IMR-90 (cell line): ENCODE results near the gene CUX1. TPM values are rescaled to one million over a fixed set of nuclear protein-coding genes. Genes with fewer than 3 reads are reported as not detected.

ENCODE experiments used
- ATAC-seq: fragments of 200-7000 bp; cut with Tn5 transposase; 2 replicates; pipeline ENCODE4 v1.9.1; 2020; ENCODE audit warnings: low read depth, mild to moderate bottlenecking, moderate library complexity
- BruUV-seq: library from RNA; stranded (reverse); fragments of 400-500 nt; replicated peaks from 2 replicates; lab custom pipeline; 2021; lab: Mats Ljungman, UMichigan
- CTCF ChIA-PET: fragments of 300-600 bp; formaldehyde crosslinking; extraction: SDS; loops from one replicate; lab custom pipeline; 2021; ENCODE audit warnings: antibody characterized with exemption; lab: Yijun Ruan, JAX
- POLR2A ChIA-PET: fragments of 300-600 bp; sonication (Branson Sonifier 250); formaldehyde crosslinking; loops from one replicate; lab custom pipeline; 2022; ENCODE audit warnings: antibody characterized with exemption; ENCODE audit not compliant: unreplicated experiment; lab: Charles Lee
- DNase-seq: peaks from one replicate; pipeline ENCODE4 v3.0.0; 2013
- H2AFZ ChIP-seq: replicated peaks from 2 replicates; pipeline ENCODE3; 2013; ENCODE audit warnings: low read length, mild to moderate bottlenecking; ENCODE audit not compliant: poor library complexity
- H2AK5ac ChIP-seq: 2 replicates; pipeline ENCODE4 v1.6.1; 2013; ENCODE audit warnings: low read depth, low read length, inconsistent platforms
- H2AK9ac ChIP-seq: replicated peaks from 2 replicates; pipeline ENCODE3; 2013; ENCODE audit warnings: mild to moderate bottlenecking, low read depth, low read length, moderate library complexity; ENCODE audit not compliant: poor library complexity
- H2BK120ac ChIP-seq: 2 replicates; pipeline ENCODE4 v1.6.1; 2013; ENCODE audit warnings: low read depth, low read length, inconsistent platforms
- H2BK15ac ChIP-seq: 3 replicates; pipeline ENCODE4 v1.6.1; 2013; ENCODE audit warnings: low read depth, low read length, inconsistent platforms
- H2BK20ac ChIP-seq: 2 replicates; pipeline ENCODE4 v1.6.1; 2013; ENCODE audit warnings: low read depth, mild to moderate bottlenecking, inconsistent platforms, low read length, moderate library complexity
- H2BK5ac ChIP-seq: 2 replicates; pipeline ENCODE4 v1.6.1; 2013; ENCODE audit warnings: mild to moderate bottlenecking, low read depth, low read length, inconsistent platforms; ENCODE audit not compliant: poor library complexity, severe bottlenecking
- H3K14ac ChIP-seq: replicated peaks from 2 replicates; pipeline ENCODE4 v1.6.1; 2013; ENCODE audit warnings: low read depth, low read length, inconsistent platforms
- H3K18ac ChIP-seq: 2 replicates; pipeline ENCODE4 v1.6.1; 2013; ENCODE audit warnings: low read depth, low read length, control low read depth
- H3K23ac ChIP-seq: 2 replicates; pipeline ENCODE4 v1.6.1; 2013; ENCODE audit warnings: low read depth, low read length, inconsistent platforms
- H3K27ac ChIP-seq: 2 replicates; pipeline ENCODE4 v1.5.1; 2013; ENCODE audit warnings: mild to moderate bottlenecking, control low read depth, low read length; ENCODE audit not compliant: insufficient read depth
- H3K27me3 ChIP-seq: 2 replicates; pipeline ENCODE4 v1.6.1; 2013; ENCODE audit warnings: low read length; ENCODE audit not compliant: control insufficient read depth, insufficient read depth
- H3K36me3 ChIP-seq: 2 replicates; pipeline ENCODE4 v1.6.1; 2013; ENCODE audit warnings: low read length, mixed read lengths; ENCODE audit not compliant: control insufficient read depth, insufficient read depth
- H3K4ac ChIP-seq: 2 replicates; pipeline ENCODE4 v1.6.1; 2013; ENCODE audit warnings: low read depth, low read length, inconsistent platforms
- H3K4me1 ChIP-seq: 2 replicates; pipeline ENCODE4 v1.6.1; 2013; ENCODE audit warnings: low read length, mixed read lengths; ENCODE audit not compliant: control insufficient read depth, insufficient read depth
- H3K4me2 ChIP-seq: 2 replicates; pipeline ENCODE4 v1.6.1; 2013; ENCODE audit warnings: low read depth, mild to moderate bottlenecking, control low read depth, low read length, moderate library complexity
- H3K4me3 ChIP-seq: 2 replicates; pipeline ENCODE4 v1.5.1; 2013; ENCODE audit warnings: low read depth, mild to moderate bottlenecking, control low read depth, low read length, moderate library complexity; ENCODE audit not compliant: insufficient read depth
- H3K56ac ChIP-seq: 2 replicates; pipeline ENCODE4 v1.6.1; 2013; ENCODE audit warnings: low read length, inconsistent platforms; ENCODE audit not compliant: insufficient read depth; ENCODE audit errors: extremely low read depth
- H3K79me1 ChIP-seq, 2 experiments: 2 replicates each; pipeline ENCODE4 v1.6.1; 2013; ENCODE audit warnings: low read length in 2 of 2, inconsistent platforms in 1 of 2, low read depth in 1 of 2
- H3K9ac ChIP-seq: 2 replicates; pipeline ENCODE4 v1.6.1; 2013; ENCODE audit warnings: low read depth, low read length, control low read depth
- H3K9me1 ChIP-seq: 2 replicates; pipeline ENCODE4 v1.6.1; 2013; ENCODE audit warnings: low read length, inconsistent platforms; ENCODE audit not compliant: insufficient read depth
- H3K9me3 ChIP-seq: 2 replicates; pipeline ENCODE4 v1.6.1; 2013; ENCODE audit warnings: low read length; ENCODE audit not compliant: control insufficient read depth, insufficient read depth
- H4K20me1 ChIP-seq: 2 replicates; pipeline ENCODE4 v1.6.1; 2013; ENCODE audit warnings: low read length, inconsistent platforms; ENCODE audit not compliant: insufficient read depth
- H4K5ac ChIP-seq: 2 replicates; pipeline ENCODE4 v1.6.1; 2013; ENCODE audit warnings: mild to moderate bottlenecking, low read depth, low read length, control low read depth
- H4K8ac ChIP-seq, 2 experiments: 2 replicates each; pipeline ENCODE4 v1.6.1; 2013; ENCODE audit warnings: low read depth in 2 of 2, low read length in 2 of 2, control low read depth in 1 of 2, inconsistent platforms in 1 of 2
- H4K91ac ChIP-seq: 2 replicates; pipeline ENCODE4 v1.6.1; 2013; ENCODE audit warnings: low read depth, low read length, inconsistent platforms; ENCODE audit not compliant: insufficient read depth
- MAFK ChIP-seq: IDR thresholded peaks from 2 replicates; pipeline ENCODE4 v1.6.1; 2012; ENCODE audit warnings: low read depth, low read length, improper control_type of control experiment
- MXI1 ChIP-seq: IDR thresholded peaks from 2 replicates; pipeline ENCODE4 v1.6.1; 2012; ENCODE audit warnings: low read depth, mild to moderate bottlenecking, low read length, moderate library complexity, borderline replicate concordance
- NFE2L2 ChIP-seq: fragments of 150-350 bp; IDR thresholded peaks from 2 replicates; pipeline ENCODE4 v1.6.1; 2016; ENCODE audit warnings: low read depth, mild to moderate bottlenecking, low read length
- RAD21 ChIP-seq: IDR thresholded peaks from 2 replicates; pipeline ENCODE4 v1.6.1; 2012; ENCODE audit warnings: low read length, improper control_type of control experiment
- RCOR1 ChIP-seq: IDR thresholded peaks from 2 replicates; pipeline ENCODE4 v1.6.1; 2012; ENCODE audit warnings: mild to moderate bottlenecking, low read length, improper control_type of control experiment; ENCODE audit not compliant: insufficient replicate concordance
- SMC3 ChIP-seq: fragments of 150-350 bp; IDR thresholded peaks from 2 replicates; pipeline ENCODE4 v1.6.1; 2016; ENCODE audit warnings: low read depth, mild to moderate bottlenecking, antibody characterized with exemption, low read length, moderate library complexity
- WGBS, 2 experiments: methylation state at CpG; one replicate each; pipeline versions ENCODE4 v1.1.5 to v1.1.7; 2013; ENCODE audit warnings: missing lambda C conversion rate in 2 of 2; ENCODE audit not compliant: insufficient read length in 1 of 2; ENCODE audit errors: extremely low coverage in 2 of 2; 5-methylcytosine and 5-hydroxymethylcytosine counted together
- dilution Hi-C: fragments of 300-500 bp; cut with HindIII; formaldehyde crosslinking; loops from one replicate; pipeline ENCODE4 v1.14.3; 2018; ENCODE audit warnings: low sequenced_read_pairs; ENCODE audit not compliant: unreplicated experiment
- in situ Hi-C: fragments of 300-500 bp; cut with MboI; formaldehyde crosslinking; loops from 3 replicates; pipeline ENCODE4 v1.14.3; 2019; ENCODE audit warnings: low sequenced_read_pairs, inconsistent platforms, mixed read lengths
- intact Hi-C: fragments of 100-400 bp; cut with micrococcal nuclease; formaldehyde crosslinking; loops from 2 replicates; pipeline ENCODE4 v1.10.0; 2022
- polyA plus RNA-seq, 3 experiments: library from polyadenylated mRNA; depleted of rRNA; stranded (reverse); fragments of >200 nt; gene quantifications; 2 replicates each; pipeline ENCODE4 v1.2.3, GENCODE V29; 2012; ENCODE audit warnings: low replicate concordance in 1 of 3
- total RNA-seq: library from RNA; depleted of rRNA; stranded (reverse); fragments of >200 nt; gene quantifications from 2 replicates; pipeline ENCODE4 v1.2.3, GENCODE V29; 2012

CUX1 gene
- total and polyA plus RNA-seq, 2 of the 4 experiments (the other 2 are of a cell fraction): 19.7 to 46.4 TPM

DNA sequence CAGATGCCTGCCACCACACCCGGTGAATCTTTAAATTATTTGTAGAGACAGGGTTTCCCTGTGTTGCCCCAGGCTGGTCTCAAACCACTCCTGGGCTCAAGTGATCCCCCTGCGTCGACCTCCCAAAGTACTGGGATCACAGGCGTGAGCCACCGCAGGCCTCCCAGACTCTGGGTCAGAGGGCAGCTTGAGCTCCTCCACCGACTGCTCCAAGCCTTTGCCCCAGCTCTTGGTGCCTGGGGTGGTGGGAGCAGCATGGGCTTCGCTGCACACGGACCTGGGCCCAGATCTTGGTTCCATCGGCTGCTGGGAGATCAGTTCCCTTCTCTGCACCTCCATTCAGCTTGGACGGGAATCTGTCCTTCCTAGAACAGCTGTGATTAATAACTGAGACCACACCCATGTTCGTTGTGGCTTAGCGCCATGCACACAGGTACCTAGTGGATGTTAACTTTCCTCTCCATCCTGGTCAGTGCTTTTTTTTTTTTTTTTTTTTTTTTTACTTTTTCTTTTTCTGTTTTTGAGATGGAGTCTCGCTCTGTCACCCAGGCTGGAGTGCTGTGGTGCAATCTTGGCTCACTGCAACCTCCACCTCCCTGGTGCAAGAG, 125.3 kb downstream of the CUX1 start:
- no peak overlapping the region for H3K4me3 ChIP-seq
- intact Hi-C loops: no loop called here
- no peak overlapping the region for H3K9ac ChIP-seq
- ATAC-seq (no peak), DNase-seq (no peak)
- peak overlapping the region; percentile 33 for H3K14ac ChIP-seq
- H4K5ac ChIP-seq: no peak overlapping the region
- BruUV-seq: no TSS peak
- peaks cover 30% of the 10 kb centered on the region for H3K9me1 ChIP-seq
- H2BK15ac ChIP-seq: peak overlapping the region; percentile 21; the same call in 1 of the 3 replicates
- no peak overlapping the region for H3K56ac ChIP-seq
- H4K8ac ChIP-seq: peak overlapping the region; percentile 10 to 45; a peak in 2 of 4 replicates
- no peak overlapping the region for H3K4me2 ChIP-seq
- dilution Hi-C loops: no loop called here
- 0 out of 2 replicates have a peak overlapping the region, but pooled peaks have one; percentile 42 for H3K23ac ChIP-seq
- peak overlapping the region; percentile 45 for H2AK9ac ChIP-seq
- peaks cover 36% of the 10 kb centered on the region for H4K20me1 ChIP-seq
- H2AFZ ChIP-seq: no peak overlapping the region
- no peak overlapping the region for H4K91ac ChIP-seq
- H2BK5ac ChIP-seq: no peak overlapping the region
- peaks cover 35 to 89% of the 10 kb centered on the region in 2 experiments for H3K79me1 ChIP-seq
- peaks cover 22% of the 10 kb centered on the region for H3K4me1 ChIP-seq
- H3K27ac ChIP-seq: no peak overlapping the region
- ChIA-PET POLR2A (no interaction called here), CTCF (no interaction called here)
- H2AK5ac ChIP-seq: peak overlapping the region; percentile 61; the same call in 1 of the 2 replicates
- no peaks in the 10 kb centered on the region for H3K27me3 ChIP-seq
- H3K18ac ChIP-seq: peak overlapping the region; percentile 30; the same call in 1 of the 2 replicates
- no peaks in the 10 kb centered on the region for H3K36me3 ChIP-seq
- TF ChIP-seq NFE2L2: no peak
- no peak for TF ChIP-seq MAFK
- no peak for TF ChIP-seq RAD21
- no peak for TF ChIP-seq SMC3
- no peak for TF ChIP-seq RCOR1
- TF ChIP-seq MXI1: no peak
- peaks cover 2% of the 10 kb centered on the region for H3K9me3 ChIP-seq
- in situ Hi-C loops: no loop called here
- WGBS, 2 experiments: 96% methylated on average over 4 of the region's 13 CpGs; no CpG with 5 or more reads in 1 of the 2 experiments
- peak overlapping the region; percentile 54; the same call in 1 of the 2 replicates for H3K4ac ChIP-seq
- H2BK20ac ChIP-seq: no peak overlapping the region
- peak overlapping the region; percentile 14; the same call in 1 of the 2 replicates for H2BK120ac ChIP-seq
